ENCODE results near the gene KMT2E. TPM values are rescaled to one million over a fixed set of nuclear protein-coding genes. Genes with fewer than 3 reads are reported as not detected.

KMT2E gene
- polyA plus RNA-seq, 2 of the 4 experiments (the other 2 are of a cell fraction), result 9.4 to 23.4 TPM

DNA sequence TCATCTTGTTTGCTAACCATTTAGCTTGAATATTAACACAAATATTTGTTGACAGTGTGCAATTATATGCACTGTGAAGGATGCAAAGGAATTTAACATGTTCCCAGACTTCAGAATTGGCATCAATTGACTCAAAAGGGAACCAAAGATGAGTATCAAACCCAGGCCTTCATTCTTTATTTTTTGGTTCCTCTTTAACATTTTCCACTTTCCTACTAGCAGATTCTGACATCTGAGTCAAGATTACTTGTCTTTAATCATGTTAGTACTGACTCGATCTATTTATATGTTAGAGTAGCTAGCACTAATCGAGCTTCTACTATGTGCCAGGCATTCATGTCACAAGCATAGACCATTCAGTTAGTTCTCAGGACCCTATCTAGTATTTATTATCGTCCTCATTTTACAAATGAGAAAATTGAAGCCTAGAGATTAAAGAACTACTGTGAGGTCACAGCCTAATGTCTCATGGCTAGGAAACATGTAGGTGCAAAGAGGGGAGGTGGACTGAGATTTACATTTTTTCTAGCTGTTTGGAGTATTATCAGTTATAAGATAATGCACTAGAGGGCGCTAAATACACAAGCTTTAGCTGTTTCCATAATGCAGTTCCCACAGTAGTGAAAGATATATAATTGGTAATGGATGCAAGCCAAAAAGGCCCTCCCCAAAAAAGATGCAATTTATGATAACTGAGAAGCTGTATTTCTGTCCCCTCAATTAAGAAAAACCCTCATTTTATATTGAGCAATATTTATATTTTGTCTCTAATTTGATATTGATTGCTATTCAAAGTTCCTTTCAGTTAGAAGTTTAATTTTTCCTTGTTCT, 32.9 kb upstream of the KMT2E start (continued):
- TF ChIP-seq, protein P1, sequence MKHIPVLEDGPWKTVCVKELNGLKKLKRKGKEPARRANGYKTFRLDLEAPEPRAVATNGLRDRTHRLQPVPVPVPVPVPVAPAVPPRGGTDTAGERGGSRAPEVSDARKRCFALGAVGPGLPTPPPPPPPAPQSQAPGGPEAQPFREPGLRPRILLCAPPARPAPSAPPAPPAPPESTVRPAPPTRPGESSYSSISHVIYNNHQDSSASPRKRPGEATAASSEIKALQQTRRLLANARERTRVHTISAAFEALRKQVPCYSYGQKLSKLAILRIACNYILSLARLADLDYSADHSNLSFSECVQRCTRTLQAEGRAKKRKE (CRISPR knock-in tag; IDR thresholded peaks at IDR 0.05; ENCODE audit: low read depth), result no peak
- TF ChIP-seq MYC (IDR thresholded peaks at IDR 0.05; ENCODE audit: borderline replicate concordance, low read length) (no peak), CBX8 (IDR thresholded peaks at IDR 0.05) (no peak), CBX2 (IDR thresholded peaks at IDR 0.05; ENCODE audit: borderline replicate concordance, low read depth) (no peak), MAFK (IDR thresholded peaks at IDR 0.05; ENCODE audit: partially characterized antibody) (no peak), HOXA7 (CRISPR knock-in tag; IDR thresholded peaks at IDR 0.05) (no peak), EHMT2 (IDR thresholded peaks at IDR 0.05; ENCODE audit: low read depth) (no peak), RARB (CRISPR knock-in tag; IDR thresholded peaks at IDR 0.05) (no peak), CHD4 (IDR thresholded peaks at IDR 0.05; ENCODE audit: borderline replicate concordance) (no peak), ZNF302 (CRISPR knock-in tag; IDR thresholded peaks at IDR 0.05) (no peak)

- ChIA-PET CTCF (interaction anchor here (0.5 to 4.9 kb wide), 39 partner anchors 9 to 844 kb away, joined by 3 to 22 read pairs (median 4); partner anchors contain the start of gene KMT2E), POLR2A (interaction anchor here (6.0 kb wide), 1 partner anchor 30 kb away, joined by 132 read pairs; the partner anchor contains the start of gene KMT2E)
- H3K4me2 ChIP-seq, result no peak overlapping the region
- ATAC-seq (no peak), DNase-seq (ENCODE audit: low read depth in 1 of 2, low spot score in 1 of 2) (no peak), FAIRE-seq (no peak)
- no peaks in the 10 kb centered on the region for H3K9me3 ChIP-seq
- H3K27ac ChIP-seq, result no peak overlapping the region
- WGBS (ENCODE audit: missing lambda C conversion rate), result 34% methylated on average over 1 of the region's 1 CpG
- peaks cover 43% of the 10 kb centered on the region for H3K4me1 ChIP-seq
- H3K4me3 ChIP-seq, result no peak overlapping the region
- no peak for TF ChIP-seq CEBPB (IDR thresholded peaks at IDR 0.05)
- TF ChIP-seq BCL3 (IDR thresholded peaks at IDR 0.05), result no peak
- TF ChIP-seq MAZ (IDR thresholded peaks at IDR 0.05; ENCODE audit: borderline replicate concordance, low read depth, low read length), result no peak
- TF ChIP-seq RNF2 (IDR thresholded peaks at IDR 0.05; ENCODE audit: borderline replicate concordance, low read depth), result no peak
- TF ChIP-seq HES2 (IDR thresholded peaks at IDR 0.05), result no peak
- no peak for TF ChIP-seq GATA3 (IDR thresholded peaks at IDR 0.05; ENCODE audit: borderline replicate concordance)
- TF ChIP-seq CTCF (IDR thresholded peaks at IDR 0.05), result no peak
- TF ChIP-seq, protein P2, sequence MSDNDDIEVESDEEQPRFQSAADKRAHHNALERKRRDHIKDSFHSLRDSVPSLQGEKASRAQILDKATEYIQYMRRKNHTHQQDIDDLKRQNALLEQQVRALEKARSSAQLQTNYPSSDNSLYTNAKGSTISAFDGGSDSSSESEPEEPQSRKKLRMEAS (IDR thresholded peaks at IDR 0.05), result no peak
- TF ChIP-seq, protein P3, sequence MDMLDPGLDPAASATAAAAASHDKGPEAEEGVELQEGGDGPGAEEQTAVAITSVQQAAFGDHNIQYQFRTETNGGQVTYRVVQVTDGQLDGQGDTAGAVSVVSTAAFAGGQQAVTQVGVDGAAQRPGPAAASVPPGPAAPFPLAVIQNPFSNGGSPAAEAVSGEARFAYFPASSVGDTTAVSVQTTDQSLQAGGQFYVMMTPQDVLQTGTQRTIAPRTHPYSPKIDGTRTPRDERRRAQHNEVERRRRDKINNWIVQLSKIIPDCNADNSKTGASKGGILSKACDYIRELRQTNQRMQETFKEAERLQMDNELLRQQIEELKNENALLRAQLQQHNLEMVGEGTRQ (IDR thresholded peaks at IDR 0.05), result no peak
- no peak for TF ChIP-seq HOXB13 (CRISPR knock-in tag; IDR thresholded peaks at IDR 0.05; ENCODE audit: low read depth)
- no peak for TF ChIP-seq ELK1 (IDR thresholded peaks at IDR 0.05; ENCODE audit: low read depth, low read length)
- no peak for TF ChIP-seq NR3C1 (IDR thresholded peaks at IDR 0.05)
- no peak for TF ChIP-seq JUNB (IDR thresholded peaks at IDR 0.05)
- TF ChIP-seq, protein P1 (CRISPR knock-in tag; IDR thresholded peaks at IDR 0.05; ENCODE audit: low read depth), result no peak
- no peak for TF ChIP-seq CHD4 (IDR thresholded peaks at IDR 0.05; ENCODE audit: borderline replicate concordance)
- TF ChIP-seq ZSCAN20 (CRISPR knock-in tag; IDR thresholded peaks at IDR 0.05), result no peak
- no peak for TF ChIP-seq HEYL (CRISPR knock-in tag; IDR thresholded peaks at IDR 0.05)
- no peak for TF ChIP-seq RFX5 (IDR thresholded peaks at IDR 0.05)
Measured at GRCh38 chr7:104981672-104982037, 32.4 kb upstream of the KMT2E start.
